GM19099 (cell line): ENCODE results near the gene PRDM16.

Source experiments
- POLR2A ChIP-seq: IDR thresholded peaks from 3 replicates; pipeline ENCODE4 v1.6.1; 2011; ENCODE audit warnings: low read depth; ENCODE audit not compliant: insufficient read length; ENCODE audit errors: extremely low read depth

The PRDM16 gene

GRCh38 chr1:3304246-3304645 is 235.2 kb downstream of the PRDM16 start:
- no peak for TF ChIP-seq POLR2A

DNA sequence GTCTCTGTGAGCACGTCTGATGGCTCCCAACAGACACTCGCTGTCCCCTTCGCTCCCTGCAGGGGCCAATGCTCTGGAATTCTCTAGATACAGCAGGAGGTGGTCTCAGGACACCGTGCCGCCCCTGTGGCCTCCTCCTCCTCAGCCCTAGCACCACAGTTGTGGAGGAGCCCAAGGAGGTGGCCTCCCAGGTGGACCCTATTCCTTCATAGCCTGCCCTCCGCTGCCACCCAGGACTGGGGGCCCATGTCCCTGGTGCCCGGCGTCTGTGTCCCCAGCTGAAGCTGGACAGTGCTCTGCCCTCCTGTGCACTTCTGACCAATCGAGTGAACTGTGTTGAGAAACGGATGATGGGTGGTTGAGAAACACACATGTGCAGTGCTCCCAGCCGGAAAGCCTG is 235.7 kb downstream of the PRDM16 start:
- TF ChIP-seq POLR2A: no peak

DNA sequence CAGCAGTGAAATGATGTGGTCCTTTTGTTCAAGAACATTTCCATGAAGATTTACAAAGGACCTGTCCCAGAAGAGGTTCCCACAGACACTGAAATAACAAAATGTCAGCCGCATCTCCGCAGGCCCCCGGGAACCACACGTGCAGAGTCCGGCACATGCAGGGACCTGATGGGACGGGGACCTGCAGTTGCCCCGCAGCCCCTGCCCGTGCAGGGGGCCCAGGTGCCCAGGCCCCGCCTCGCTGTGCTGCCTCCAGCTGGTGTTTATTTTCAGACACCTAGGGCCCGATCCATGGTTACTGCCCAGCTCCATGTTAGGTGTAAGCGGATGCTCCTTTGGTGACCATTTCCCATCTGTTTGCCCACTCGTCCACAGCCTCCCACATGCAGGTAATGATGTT is 236.2 kb downstream of the PRDM16 start:
- TF ChIP-seq POLR2A: no peak

DNA sequence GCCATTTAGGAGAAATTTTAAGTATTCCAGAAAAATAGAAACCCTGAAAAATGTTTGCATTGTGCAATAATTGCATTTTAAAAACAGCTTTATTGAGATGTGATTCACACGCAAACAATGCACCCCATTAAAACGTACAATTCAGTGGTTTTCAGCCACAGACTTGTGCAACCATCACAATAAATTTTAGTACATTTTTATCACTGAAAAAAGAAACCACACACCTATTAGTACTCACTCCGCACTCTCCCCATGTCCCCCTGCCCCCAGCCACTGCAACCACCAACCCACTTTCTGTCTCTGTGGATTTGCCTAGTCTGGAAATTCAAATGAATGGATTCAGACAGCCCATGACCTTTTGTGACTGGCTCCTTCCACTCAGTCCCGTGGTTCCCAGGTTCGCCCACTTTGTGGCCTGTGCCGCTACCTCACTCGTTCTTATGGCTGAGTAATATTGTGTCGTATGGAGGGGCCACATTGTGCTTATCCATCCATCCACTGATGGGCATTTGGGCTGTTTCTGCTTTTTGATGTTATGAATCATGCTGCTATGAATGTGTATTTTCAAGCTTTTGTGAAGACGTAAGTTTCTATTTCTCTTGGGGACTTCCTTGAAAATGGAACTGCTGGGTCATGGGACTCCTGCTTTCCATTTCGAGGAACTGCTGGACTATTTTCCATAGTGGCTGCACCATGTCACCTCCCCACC is 237.7 kb downstream of the PRDM16 start:
- no peak for TF ChIP-seq POLR2A

DNA sequence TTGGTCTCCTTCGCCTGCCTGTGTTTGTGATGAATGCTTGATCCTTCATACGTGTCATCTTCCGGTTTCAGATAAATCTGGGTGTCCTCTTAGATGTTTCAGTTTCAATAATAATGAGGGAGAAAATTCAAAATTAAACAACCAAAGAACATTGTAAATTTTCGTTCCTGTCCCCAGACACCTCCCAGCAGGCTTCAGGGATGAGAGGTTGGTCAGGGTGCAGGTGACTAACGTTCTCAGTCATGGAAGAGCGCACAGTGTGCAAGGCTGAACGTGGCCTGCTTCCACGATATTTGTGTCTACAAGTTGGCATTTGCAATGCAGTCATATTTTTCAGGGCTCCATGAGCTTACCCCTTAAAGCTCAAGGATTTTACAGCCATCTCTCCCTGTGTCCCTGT is 238.4 kb downstream of the PRDM16 start:
- TF ChIP-seq POLR2A: no peak

GRCh38 chr1:3308053-3308452 is 239.1 kb downstream of the PRDM16 start:
- no peak for TF ChIP-seq POLR2A

DNA sequence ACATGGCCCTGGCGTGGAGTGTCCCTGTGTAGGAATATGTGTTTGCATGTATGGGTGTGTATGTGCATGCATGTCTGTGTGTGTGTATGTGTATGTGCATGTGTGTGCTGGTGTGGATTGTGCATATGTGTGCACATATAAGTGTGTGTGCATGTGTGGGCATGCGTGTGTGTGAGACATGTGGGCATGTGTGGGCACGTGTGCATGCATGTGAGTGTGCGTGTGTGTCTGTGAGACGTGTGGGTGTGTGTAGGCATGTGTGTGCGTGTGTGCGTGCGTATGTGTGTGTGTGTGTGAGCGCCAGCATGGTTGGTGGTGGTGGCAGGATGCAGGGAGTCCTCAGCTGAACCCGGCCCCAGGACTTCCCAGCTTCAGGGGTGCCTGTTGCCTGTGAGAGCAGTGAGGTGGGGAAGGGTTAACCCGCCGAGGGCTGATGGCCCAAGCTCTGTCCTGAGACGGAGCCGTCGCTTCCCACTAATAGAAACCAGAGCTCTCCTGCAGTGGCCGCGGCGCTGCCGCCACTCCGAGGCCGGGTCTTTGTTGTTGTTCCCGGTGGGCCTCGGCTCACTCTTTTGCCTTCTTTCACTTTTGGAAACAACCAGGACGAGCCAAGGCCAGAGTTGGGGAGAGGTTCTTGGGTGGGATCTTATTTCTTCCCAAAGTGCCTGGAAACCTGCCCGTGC is 241.9 kb downstream of the PRDM16 start:
- no peak for TF ChIP-seq POLR2A

DNA sequence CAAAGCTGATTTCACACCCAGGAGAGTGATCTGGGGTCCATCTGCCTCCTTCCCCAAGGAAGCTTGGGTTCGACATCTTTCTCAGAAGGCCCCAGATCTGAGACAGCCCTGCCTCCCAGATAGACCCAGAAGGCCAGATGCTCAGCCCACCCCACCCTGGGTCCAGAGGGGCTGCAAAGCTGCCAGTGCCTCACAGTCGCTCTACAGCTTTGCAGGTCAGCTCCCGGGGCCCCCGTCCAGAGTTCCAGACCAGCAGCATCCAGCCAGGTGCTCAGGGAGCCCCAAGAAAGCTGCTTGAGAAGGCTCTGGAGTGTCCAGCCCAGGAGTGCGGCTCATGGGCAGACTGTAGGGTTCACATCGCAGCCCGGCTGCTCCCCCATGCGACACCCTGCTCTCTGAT is 242.7 kb downstream of the PRDM16 start:
- no peak for TF ChIP-seq POLR2A

DNA sequence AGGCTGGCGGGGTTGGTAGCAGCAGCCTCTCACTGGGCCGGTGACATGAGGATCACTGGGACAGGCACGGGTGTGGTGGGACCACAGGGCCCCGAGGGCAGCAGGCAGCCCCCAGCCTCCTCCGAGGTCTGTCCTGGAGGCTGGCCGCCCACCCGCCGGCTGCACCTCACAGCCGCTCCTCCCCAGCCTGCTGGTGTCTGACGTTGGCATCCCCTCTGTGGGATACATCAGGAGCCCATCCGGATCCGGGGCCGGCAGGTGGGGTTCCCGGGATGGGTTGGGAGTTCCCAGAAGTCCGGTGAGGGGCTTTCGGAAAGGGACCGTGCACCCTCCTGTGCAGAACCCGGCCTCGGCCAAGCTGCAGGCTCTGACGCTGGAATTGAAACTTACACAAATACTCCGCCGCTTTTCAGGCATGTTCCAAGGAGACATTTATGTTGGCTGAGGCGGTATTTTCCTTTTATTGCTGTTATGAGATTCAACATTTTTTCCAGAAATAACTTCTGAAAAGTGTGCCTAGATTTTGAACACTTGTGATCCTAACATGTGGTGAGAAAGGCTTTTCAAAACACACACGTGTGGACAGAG is 243.4 kb downstream of the PRDM16 start:
- no peak for TF ChIP-seq POLR2A

GRCh38 chr1:3312898-3313575 is 244.0 kb downstream of the PRDM16 start:
- TF ChIP-seq POLR2A: no peak

DNA sequence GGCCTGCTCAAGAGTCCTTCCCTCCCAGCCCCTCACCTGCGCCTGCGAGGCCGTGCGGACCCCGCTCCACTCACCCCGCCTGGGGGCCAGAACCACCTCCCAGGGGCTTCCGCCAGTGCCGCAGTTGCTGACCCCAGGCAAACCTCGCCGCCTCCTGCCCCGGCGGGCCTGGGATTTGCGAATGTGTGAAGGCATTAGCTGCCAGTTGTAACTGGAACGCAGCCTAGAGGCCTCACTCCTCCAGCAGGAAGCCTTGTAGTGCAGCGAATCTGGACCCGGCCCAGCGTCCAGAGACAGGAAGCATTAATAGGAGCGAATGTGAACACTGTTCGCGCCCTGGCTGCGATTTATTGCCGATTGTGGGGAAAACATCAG is 244.6 kb downstream of the PRDM16 start:
- TF ChIP-seq POLR2A: no peak

DNA sequence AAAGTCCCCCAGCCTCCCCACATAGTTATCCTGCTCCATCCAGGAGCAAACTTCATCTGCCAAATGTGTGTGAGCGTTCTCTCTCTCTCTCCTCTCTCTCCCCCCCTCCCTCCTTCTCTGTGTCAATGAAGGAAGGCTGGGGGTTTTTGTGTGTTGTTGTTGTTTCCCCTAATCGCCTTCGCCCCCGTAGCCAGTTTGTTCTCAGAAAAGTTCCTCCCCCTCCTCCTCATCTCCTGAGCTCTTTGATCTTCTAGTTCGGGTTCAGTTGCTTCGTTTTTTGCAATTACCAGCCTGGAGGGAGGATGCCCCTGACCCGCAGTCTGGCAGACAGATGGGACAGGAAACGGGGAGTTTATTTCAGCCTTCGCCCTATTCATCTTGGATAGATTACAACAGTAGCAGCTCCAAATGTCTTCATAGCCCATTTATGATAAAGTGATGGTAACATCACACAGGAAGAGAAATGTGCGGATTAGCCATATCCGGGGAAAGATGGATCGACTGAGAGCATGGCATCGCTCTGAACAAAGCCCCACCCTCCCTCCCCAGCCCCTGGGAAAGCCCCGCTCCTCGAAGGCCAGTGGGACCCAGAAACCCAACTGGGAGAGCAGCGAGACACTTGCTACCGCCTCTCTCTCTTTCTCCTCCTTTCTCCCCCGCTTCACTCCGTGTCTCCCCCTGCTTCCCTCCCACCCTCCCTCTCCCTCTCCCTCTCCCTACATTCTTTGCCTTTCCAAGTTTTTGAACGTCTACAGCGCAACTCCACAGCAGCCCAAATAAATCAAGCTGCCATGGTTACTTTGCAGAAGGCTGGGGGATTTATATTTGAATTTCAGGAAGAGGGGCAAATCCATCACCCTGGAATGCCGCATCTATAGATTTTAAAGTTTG is 245.7 kb downstream of the PRDM16 start:
- TF ChIP-seq POLR2A: no peak

- TF ChIP-seq POLR2A: no peak
Observed at GRCh38 chr1:3315399-3316339, 246.7 kb downstream of the PRDM16 start.
